Kasumi-1 (cell line): ENCODE results near the gene SLC16A12.
"Not testable (repeated sequence)": the region's sequence is repeated elsewhere in the genome, so short reads cannot be mapped to it uniquely, and the experiment has no call there.

Experiments
- DNase-seq, 2 experiments: peaks; one replicate each; lab custom pipeline; 2025; lab: John Stamatoyannopoulos, UW

The SLC16A12 gene

GRCh38 chr10:89547853-89548513 is 12.6 kb upstream of the SLC16A12 start:
- DNase-seq = no peak

- DNase-seq = not testable (repeated sequence)
These were observed 11.3 kb upstream of the SLC16A12 start for GRCh38 chr10:89546651-89547050.

GRCh38 chr10:89543841-89544240 is 8.4 kb upstream of the SLC16A12 start:
- DNase-seq = no peak

- DNase-seq = no peak
These were observed 5.1 kb upstream of the SLC16A12 start for GRCh38 chr10:89540420-89540949.

- DNase-seq = no peak
These were observed 2.0 kb upstream of the SLC16A12 start for GRCh38 chr10:89537364-89537763.

GRCh38 chr10:89536013-89536354 is 590 bp upstream of the SLC16A12 start:
- DNase-seq = no peak

- DNase-seq = no peak
These were observed 598 bp downstream of the SLC16A12 start for GRCh38 chr10:89534826-89535166.

GRCh38 chr10:89532476-89532875 is 2.9 kb downstream of the SLC16A12 start:
- DNase-seq = no peak

GRCh38 chr10:89531359-89531758 is 4.0 kb downstream of the SLC16A12 start:
- no peak for DNase-seq

- not testable (repeated sequence) for DNase-seq
These were observed 5.7 kb downstream of the SLC16A12 start for GRCh38 chr10:89529711-89530110.

GRCh38 chr10:89526358-89526757 is 9.0 kb downstream of the SLC16A12 start:
- no peak for DNase-seq

- no peak for DNase-seq
These were observed 9.8 kb downstream of the SLC16A12 start for GRCh38 chr10:89525556-89525955.

- DNase-seq = no peak
These were observed 11.1 kb downstream of the SLC16A12 start for GRCh38 chr10:89524279-89524678.

- no peak for DNase-seq
These were observed 12.1 kb downstream of the SLC16A12 start for GRCh38 chr10:89523274-89523673.

GRCh38 chr10:89522463-89522862 is 12.9 kb downstream of the SLC16A12 start:
- no peak for DNase-seq

- DNase-seq = no peak
These were observed 14.0 kb downstream of the SLC16A12 start for GRCh38 chr10:89521368-89521767.

- DNase-seq = no peak
These were observed 14.7 kb downstream of the SLC16A12 start for GRCh38 chr10:89520706-89521105.

- DNase-seq = no peak
These were observed 16.2 kb downstream of the SLC16A12 start for GRCh38 chr10:89518876-89519842.

GRCh38 chr10:89518108-89518507 is 17.3 kb downstream of the SLC16A12 start:
- no peak for DNase-seq

GRCh38 chr10:89516149-89516832 is 19.1 kb downstream of the SLC16A12 start:
- DNase-seq = no peak

GRCh38 chr10:89515031-89515841 is 20.2 kb downstream of the SLC16A12 start:
- no peak for DNase-seq

- DNase-seq = no peak
These were observed 22.2 kb downstream of the SLC16A12 start for GRCh38 chr10:89513206-89513605.
